Measurements from ENCODE around the gene IPO7. TPM values are rescaled to one million over a fixed set of nuclear protein-coding genes. Genes with fewer than 3 reads are reported as not detected.
"Not testable (repeated sequence)": the region's sequence is repeated elsewhere in the genome, so short reads cannot be mapped to it uniquely, and the experiment has no call there.

The IPO7 gene
- total RNA-seq, 1 experiment from 2014 or later = 49.2 TPM

DNA sequence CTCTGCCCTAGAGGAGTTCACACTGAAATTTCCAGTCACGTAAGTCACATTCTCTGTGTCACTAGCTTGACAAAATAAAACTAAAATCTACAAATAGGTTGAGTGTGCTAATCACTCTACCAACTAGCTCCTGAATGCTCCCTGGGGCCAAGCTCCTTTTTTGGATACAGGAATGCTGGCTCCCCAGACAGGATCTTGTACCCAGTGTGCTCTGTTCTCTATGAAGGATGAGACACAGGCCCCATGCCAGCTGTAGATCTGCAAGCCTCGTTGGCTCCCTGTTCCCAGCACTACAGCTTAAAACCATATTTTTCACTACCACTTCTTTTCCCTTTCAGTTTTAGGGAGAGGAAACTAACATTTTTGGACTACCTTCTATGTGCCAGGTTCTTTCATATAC, 3.7 kb upstream of the IPO7 start:
- no peaks in the 10 kb centered on the region for H3K27me3 ChIP-seq (replicated peaks)
- no peak for DNase-seq (ENCODE audit: low read depth in 1 of 2, low spot score in 2 of 2)
- peaks cover 9% of the 10 kb centered on the region for H3K36me3 ChIP-seq
- H3K4me1 ChIP-seq (replicated peaks) = no peaks in the 10 kb centered on the region
- no peak overlapping the region for H3K4me3 ChIP-seq
- H3K9me3 ChIP-seq (replicated peaks) = no peaks in the 10 kb centered on the region
- H3K27ac ChIP-seq = no peak overlapping the region

DNA sequence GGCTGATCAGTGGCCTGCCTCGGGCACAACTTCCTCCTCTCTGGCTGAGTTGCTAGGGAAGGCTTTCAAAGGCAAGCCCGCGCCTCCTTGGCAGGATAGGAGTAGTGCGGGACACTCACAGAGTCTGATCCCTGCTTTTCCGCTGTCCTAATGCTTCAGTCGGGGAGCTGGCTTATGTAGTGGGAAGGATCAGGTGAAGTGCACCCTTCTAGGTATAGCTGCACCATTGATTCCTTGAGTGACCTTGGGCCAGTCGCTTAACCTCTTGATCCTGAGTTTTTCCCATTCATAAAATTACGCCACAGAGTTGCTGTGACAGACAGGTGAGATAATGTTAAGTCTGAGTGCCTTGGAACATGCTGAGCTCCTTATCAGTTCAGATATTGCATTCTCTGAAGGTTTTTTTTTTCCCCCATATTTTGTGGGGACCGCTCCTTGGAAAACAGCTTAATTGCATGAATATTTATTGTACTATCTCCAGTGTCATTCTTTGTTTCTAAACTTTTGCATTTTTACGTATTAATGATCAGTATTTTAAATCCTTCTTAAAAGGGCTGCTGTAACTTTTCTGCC, 961 bp downstream of the IPO7 start:
- Histone ChIP-seq H3K36me3 (peaks cover 26% of the 10 kb centered on the region), H3K27me3 (replicated peaks) (no peaks in the 10 kb centered on the region), H3K27ac (peak overlapping the region; percentile 82), H3K4me1 (replicated peaks) (peaks cover 5% of the 10 kb centered on the region; the same call in 1 of the 2 replicates), H3K4me3 (peak overlapping the region; percentile 70), H3K9me3 (replicated peaks) (no peaks in the 10 kb centered on the region)
- peak in 1 of 2 experiments; percentile 50 for DNase-seq (ENCODE audit: low read depth in 1 of 2, low spot score in 2 of 2)

DNA sequence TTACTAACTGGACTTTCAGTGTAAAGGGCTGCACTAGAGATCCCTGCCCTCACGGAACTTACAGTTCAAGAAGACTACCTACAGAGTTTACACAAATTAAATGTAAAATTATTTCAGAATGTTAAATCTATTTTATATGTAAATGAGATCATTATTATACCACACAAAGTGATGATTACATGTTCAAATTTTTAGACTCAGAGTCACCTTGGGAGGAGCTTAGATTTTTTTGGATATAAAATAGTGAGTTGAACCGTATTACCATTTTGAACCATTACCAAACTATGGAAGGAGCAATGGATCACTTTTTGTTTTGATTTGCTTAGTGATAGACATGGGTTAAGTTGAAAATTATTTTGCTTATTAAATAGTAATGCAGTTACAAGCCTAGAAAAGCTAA, 1.6 kb downstream of the IPO7 start:
- H3K27ac ChIP-seq = no peak overlapping the region
- no peak for DNase-seq (ENCODE audit: low read depth in 1 of 2, low spot score in 2 of 2)

DNA sequence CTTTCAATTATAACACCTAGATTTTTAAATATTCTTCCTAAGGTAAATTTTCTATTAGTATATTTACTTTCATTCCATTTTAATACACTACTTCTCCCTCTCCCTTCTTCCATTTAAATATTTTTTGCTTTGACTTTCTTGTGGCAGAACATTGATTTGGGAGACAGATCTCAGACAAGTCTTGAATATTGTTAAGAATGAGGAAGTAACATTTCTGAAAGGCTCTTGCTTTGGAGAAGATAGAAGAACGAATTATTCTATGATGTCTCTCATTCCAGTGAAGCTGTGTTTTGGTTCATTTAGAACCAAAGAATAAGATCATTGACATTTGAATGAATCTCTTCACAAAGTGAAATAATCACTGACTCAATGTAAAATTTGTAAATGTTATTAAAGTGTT, 2.4 kb downstream of the IPO7 start:
- Histone ChIP-seq H3K27me3 (replicated peaks) (no peaks in the 10 kb centered on the region), H3K27ac (no peak overlapping the region), H3K4me1 (replicated peaks) (peaks cover 5% of the 10 kb centered on the region; the same call in 1 of the 2 replicates), H3K9me3 (replicated peaks) (no peaks in the 10 kb centered on the region), H3K36me3 (peaks cover 26% of the 10 kb centered on the region), H3K4me3 (no peak overlapping the region)
- DNase-seq (ENCODE audit: low read depth in 1 of 2, low spot score in 2 of 2) = no peak

More for the DNA sequence above, 1.6 kb downstream of the IPO7 start:
- Histone ChIP-seq H3K4me1 (replicated peaks) (peaks cover 5% of the 10 kb centered on the region; the same call in 1 of the 2 replicates), H3K4me3 (peak overlapping the region; percentile 70), H3K27me3 (replicated peaks) (no peaks in the 10 kb centered on the region), H3K36me3 (peaks cover 26% of the 10 kb centered on the region), H3K9me3 (replicated peaks) (no peaks in the 10 kb centered on the region)

DNA sequence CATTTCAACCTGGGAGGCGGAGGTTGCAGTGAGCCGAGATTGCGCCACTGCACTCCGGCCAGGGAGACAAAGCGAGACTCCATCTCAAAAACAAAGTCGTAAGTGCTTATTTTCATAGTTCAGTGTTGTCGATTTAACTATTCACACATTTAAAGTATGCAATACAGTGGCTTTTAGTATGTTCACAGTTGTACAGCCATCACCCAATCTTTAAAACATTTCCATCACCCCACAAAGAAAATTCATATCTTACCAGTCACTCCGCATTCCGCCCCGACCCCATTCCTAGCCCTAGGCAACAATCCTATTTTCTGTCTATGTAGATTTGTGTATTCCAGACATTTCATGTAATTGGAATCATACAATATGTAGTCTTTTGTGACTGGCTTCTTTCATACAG, 11.9 kb downstream of the IPO7 start:
- no peaks in the 10 kb centered on the region for H3K27me3 ChIP-seq (replicated peaks)
- H3K27ac ChIP-seq = no peak overlapping the region
- peaks cover 3% of the 10 kb centered on the region; the same call in 1 of the 2 replicates for H3K36me3 ChIP-seq
- no peaks in the 10 kb centered on the region for H3K9me3 ChIP-seq (replicated peaks)
- no peaks in the 10 kb centered on the region for H3K4me1 ChIP-seq (replicated peaks)
- no peak overlapping the region for H3K4me3 ChIP-seq
- no peak for DNase-seq (ENCODE audit: low read depth in 1 of 2, low spot score in 2 of 2)

DNA sequence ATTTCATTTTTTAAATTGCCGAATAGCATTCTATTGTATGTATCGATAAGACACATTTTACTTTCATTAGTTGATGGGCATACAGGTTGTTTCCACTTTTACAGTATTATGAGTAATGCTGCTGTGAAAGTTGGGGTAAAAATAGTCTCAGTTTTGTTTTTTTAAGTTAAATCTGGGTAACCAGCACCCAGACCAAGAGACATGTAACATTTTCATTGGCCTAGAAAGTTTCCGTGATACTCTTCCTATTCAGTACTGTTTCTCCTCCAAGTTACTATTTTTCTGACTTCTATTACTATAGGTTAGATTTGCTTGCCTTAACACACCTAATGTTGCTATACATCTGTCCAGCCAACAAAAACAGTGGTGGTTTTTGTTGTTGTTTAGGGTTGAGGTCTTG, 12.3 kb downstream of the IPO7 start:
- no peak overlapping the region for H3K4me3 ChIP-seq
- DNase-seq (ENCODE audit: low read depth in 1 of 2, low spot score in 2 of 2) = no peak
- no peak overlapping the region for H3K27ac ChIP-seq
- no peaks in the 10 kb centered on the region for H3K4me1 ChIP-seq (replicated peaks)
- no peaks in the 10 kb centered on the region for H3K27me3 ChIP-seq (replicated peaks)
- peaks cover 3% of the 10 kb centered on the region; the same call in 1 of the 2 replicates for H3K36me3 ChIP-seq
- H3K9me3 ChIP-seq (replicated peaks) = no peaks in the 10 kb centered on the region

DNA sequence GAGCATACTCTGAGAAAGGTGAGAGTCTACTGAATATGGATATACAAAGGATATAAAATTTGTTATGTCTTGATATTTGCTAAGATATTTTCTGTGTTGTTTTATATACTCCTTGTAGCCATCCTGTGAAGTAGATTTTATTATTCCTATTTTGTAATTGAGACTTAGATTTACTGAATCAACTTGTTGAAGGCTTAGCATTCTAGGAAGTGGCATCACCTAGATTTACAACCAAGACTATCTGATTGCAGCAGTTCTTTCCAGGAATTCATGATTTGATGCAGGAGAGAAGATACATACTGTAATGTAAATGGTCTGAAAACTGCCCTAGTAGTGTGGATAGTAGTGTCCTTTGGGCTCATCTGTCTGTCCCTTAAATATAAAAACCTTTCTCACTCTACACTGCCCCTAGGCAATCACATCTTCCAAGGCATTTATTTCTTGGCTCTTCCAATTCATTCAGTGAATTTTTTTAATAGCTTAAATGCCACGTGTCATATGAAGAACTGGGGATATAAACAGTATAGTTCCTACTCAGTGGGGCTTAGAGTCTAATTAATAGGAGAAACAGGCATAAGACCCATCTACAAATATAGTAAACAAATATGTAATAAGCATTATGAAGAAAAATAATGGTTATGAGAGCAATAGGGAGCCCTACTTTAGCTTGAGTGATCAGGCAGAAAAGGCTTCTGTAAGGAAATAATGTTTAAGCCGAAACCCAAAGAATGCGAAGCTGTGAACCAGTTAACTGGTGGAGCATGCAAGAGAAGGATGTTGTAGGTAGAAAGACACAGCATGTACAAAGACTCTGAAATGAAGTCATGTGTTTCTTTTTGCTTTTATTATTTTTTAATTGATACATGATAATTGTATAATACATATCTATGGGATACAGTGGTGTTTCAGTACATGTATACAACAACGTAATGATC, 13.6 kb downstream of the IPO7 start:
- Histone ChIP-seq H3K9me3 (replicated peaks) (no peaks in the 10 kb centered on the region), H3K27ac (no peak overlapping the region), H3K4me3 (no peak overlapping the region), H3K4me1 (replicated peaks) (no peaks in the 10 kb centered on the region), H3K27me3 (replicated peaks) (no peaks in the 10 kb centered on the region), H3K36me3 (peaks cover 3% of the 10 kb centered on the region; the same call in 1 of the 2 replicates)
- no peak for DNase-seq (ENCODE audit: low read depth in 1 of 2, low spot score in 2 of 2)

DNA sequence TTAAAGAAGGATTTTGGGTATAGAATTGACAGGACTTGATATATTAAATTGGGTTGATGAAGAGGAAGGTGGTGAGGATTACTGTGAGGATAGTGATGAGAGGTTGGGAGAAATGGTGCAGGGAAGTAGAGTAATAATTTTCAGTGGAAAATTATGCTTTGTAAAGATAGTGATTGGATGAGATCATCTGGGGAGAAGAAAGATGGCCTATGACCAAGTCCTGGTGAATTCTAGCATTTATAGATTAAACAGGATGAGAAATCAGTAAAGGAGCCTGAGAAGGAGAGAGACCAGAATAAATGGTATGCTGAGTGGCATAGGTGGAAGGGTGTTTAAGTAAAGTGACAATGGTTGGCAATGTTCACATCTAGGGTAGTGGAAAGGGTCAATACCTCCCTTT, 15.0 kb downstream of the IPO7 start:
- no peak overlapping the region for H3K27ac ChIP-seq
- no peak overlapping the region for H3K4me3 ChIP-seq
- H3K36me3 ChIP-seq = peaks cover 7% of the 10 kb centered on the region; the same call in 1 of the 2 replicates
- no peaks in the 10 kb centered on the region for H3K4me1 ChIP-seq (replicated peaks)
- no peaks in the 10 kb centered on the region for H3K27me3 ChIP-seq (replicated peaks)
- no peak for DNase-seq (ENCODE audit: low read depth in 1 of 2, low spot score in 2 of 2)
- no peaks in the 10 kb centered on the region for H3K9me3 ChIP-seq (replicated peaks)

DNA sequence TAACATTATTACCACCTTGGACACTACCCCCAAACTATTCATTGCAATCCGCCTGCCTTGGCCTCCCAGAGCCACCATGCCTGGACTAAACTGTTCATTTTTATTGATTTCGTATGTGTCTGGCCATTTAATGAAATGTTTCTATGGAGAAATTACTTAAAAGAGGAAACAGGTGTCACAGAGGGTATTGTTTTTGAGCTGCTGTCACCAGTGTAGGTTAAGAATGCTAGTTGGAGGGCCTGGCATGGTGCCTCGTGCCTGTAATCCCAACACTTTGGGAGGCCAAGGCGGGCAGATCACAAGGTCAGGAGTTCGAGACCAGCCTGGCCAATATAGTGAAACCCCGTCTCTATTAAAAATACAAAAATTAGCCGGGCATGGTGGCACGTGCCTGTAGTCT, 17.4 kb downstream of the IPO7 start:
- H3K4me1 ChIP-seq (replicated peaks); H3K9me3 ChIP-seq (replicated peaks); DNase-seq (ENCODE audit: low read depth in 1 of 2, low spot score in 2 of 2); H3K4me3 ChIP-seq; H3K27ac ChIP-seq; H3K27me3 ChIP-seq (replicated peaks): not testable (repeated sequence)
- H3K36me3 ChIP-seq = peaks cover 10% of the 10 kb centered on the region; the same call in 1 of the 2 replicates

DNA sequence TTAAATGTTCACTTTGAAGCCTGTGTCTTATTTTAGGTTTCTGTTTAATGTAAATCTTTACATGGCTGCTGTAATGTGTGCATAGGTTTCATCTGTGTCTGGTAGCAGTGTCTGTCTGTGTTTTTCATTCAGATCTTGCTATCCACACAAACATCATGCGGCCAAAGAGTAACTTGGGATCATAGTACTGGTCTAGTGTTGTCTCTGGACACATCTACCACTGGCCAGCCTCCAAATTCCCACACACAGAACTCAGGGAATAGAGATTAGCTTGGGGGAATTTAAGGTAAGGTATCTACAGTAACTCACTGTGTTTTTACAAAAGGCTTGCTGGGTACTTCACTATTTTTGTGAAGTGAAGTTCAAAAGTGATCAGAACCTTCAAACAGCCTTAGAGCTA, 44.3 kb downstream of the IPO7 start:
- Histone ChIP-seq H3K9me3 (replicated peaks) (no peaks in the 10 kb centered on the region), H3K27ac (no peak overlapping the region), H3K27me3 (replicated peaks) (no peaks in the 10 kb centered on the region), H3K4me3 (no peak overlapping the region), H3K4me1 (replicated peaks) (no peaks in the 10 kb centered on the region), H3K36me3 (peaks cover 69% of the 10 kb centered on the region)
- DNase-seq (ENCODE audit: low read depth in 1 of 2, low spot score in 2 of 2) = no peak

DNA sequence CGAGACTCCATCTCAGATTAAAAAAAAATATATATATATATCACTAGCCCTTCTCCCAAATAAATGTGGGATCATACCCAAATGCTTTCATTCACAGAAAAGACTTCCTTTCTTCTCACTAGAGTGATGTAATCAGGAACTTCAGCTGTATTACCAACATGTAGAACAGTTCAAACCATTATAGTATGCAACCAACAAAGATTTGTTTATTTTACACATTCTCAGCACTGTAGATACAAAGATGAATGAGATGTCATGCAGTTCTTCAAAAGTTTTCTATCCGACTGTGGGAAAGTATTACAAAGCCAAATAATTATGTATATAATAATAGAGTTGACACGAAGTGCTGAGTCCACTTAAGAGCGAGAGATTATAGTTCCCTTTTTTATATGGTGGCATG, 54.2 kb downstream of the IPO7 start:
- Histone ChIP-seq H3K36me3 (peaks cover 66% of the 10 kb centered on the region), H3K4me1 (replicated peaks) (no peaks in the 10 kb centered on the region), H3K9me3 (replicated peaks) (no peaks in the 10 kb centered on the region), H3K27ac (no peak overlapping the region), H3K4me3 (no peak overlapping the region), H3K27me3 (replicated peaks) (no peaks in the 10 kb centered on the region)
- no peak for DNase-seq (ENCODE audit: low read depth in 1 of 2, low spot score in 2 of 2)

DNA sequence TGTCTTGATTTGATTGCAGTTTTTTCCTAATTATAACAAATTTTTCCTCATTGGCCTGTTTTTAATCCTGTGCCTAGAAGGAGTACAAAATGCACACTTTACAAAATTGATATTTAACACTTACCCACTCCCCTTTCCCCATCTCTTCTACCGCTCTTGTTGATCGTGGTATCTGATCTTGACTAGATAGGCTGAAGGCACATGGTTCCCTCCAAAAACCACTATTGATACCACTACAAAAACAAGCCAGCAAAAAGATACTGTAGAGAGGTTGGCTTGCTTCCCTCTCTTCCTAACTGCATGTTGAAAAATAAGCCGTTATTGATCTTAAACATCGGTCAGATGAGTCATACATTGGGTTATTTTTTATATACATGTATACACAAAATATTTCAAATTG, 61.8 kb downstream of the IPO7 start:
- Histone ChIP-seq H3K36me3 (peaks cover 12% of the 10 kb centered on the region), H3K27me3 (replicated peaks) (no peaks in the 10 kb centered on the region)
- DNase-seq (ENCODE audit: low read depth in 1 of 2, low spot score in 2 of 2) = no peak

DNA sequence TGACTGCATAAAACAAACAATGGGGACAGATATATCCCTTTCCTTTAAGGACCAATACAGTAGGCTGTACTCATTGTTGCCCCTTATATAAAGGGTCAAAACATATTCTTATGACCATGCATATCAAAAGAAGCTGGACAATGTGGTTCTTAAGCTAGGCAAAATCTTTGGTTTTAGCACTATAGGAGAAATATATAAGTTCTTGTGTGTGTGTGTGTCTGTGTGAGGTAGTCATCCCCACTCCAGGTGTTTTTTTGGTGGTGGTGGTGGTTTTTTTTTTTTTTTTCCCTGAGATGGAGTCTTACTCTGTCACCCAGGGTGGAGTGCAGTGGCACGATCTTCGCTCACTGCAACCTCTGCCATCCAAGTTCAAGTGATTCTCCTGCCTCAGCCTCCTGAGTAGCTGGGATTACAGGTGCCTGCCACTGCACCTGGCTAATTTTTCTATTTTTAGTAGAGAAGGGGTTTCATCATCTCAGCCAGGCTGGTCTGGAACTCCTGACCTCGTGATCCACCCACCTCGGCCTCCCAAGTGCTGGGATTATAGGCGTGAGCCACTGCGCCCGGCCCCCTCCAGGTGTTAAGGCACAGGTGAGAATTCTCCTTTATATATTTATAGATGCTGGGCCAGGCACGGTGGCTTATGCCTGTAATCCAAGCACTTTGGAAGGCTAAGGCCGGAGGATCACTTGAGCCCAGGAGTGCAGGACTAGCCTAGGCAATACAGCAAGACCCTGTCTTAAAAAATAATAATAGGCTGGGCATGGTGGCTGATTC, 64.3 kb downstream of the IPO7 start:
- Histone ChIP-seq H3K27me3 (replicated peaks) (no peaks in the 10 kb centered on the region), H3K4me3 (no peak overlapping the region), H3K27ac (no peak overlapping the region), H3K36me3 (no peaks in the 10 kb centered on the region), H3K4me1 (replicated peaks) (no peaks in the 10 kb centered on the region), H3K9me3 (replicated peaks) (no peaks in the 10 kb centered on the region)
- DNase-seq (ENCODE audit: low read depth in 1 of 2, low spot score in 2 of 2) = no peak

More for the DNA sequence above, 61.8 kb downstream of the IPO7 start:
- Histone ChIP-seq H3K9me3 (replicated peaks) (no peaks in the 10 kb centered on the region), H3K4me1 (replicated peaks) (no peaks in the 10 kb centered on the region), H3K27ac (no peak overlapping the region), H3K4me3 (no peak overlapping the region)

DNA sequence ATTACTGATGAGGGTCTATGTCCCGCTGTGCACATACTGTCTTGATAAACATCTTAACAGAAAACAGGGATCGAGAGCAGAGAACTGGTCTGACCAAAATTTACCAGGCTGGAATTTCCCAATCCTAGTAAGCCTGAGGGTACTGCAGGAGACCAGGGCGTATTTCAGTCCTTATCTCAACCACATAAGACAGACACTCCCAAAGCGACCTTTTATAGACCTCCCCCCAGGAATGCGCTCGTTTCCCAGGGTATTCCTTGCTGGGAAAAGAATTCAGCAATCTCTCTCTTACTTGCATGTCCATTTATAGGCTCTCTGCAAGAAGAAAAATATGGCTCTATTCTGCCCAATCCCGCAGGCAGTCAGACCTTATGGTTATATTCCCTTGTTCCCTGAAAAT, 67.6 kb downstream of the IPO7 start:
- H3K27ac ChIP-seq; H3K36me3 ChIP-seq; H3K4me3 ChIP-seq; DNase-seq (ENCODE audit: low read depth in 1 of 2, low spot score in 2 of 2); H3K27me3 ChIP-seq (replicated peaks); H3K9me3 ChIP-seq (replicated peaks); H3K4me1 ChIP-seq (replicated peaks): not testable (repeated sequence)
